A549 (cell line): ENCODE data around the gene LEKR1. TPM values are rescaled to one million over a fixed set of nuclear protein-coding genes. Genes with fewer than 3 reads are reported as not detected.
A peak's percentile ranks its signal among the peaks of the same experiment; 100 is the strongest.

Source experiments
- ATAC-seq, 2 experiments: fragments of 200-7000 bp in 1 of 2; fragments of >200 bp in 1 of 2; cut with Nextera tagmentation in 1 of 2; cut with Tn5 transposase in 1 of 2; 3 replicates each; pipeline versions ENCODE4 v1.8.0 to v1.9.1; 2018 to 2020; ENCODE audit warnings: mild to moderate bottlenecking in 1 of 2, moderate library complexity in 1 of 2
- CTCF ChIA-PET: fragments of 300-600 bp; sonication (Branson Sonifier 250); formaldehyde crosslinking; extraction: SDS; loops from one replicate; lab custom pipeline; 2021; ENCODE audit warnings: antibody characterized with exemption, inconsistent platforms; lab: Yijun Ruan, JAX
- POLR2A ChIA-PET: fragments of 350-600 bp; formaldehyde crosslinking; extraction: SDS; loops from one replicate; lab custom pipeline; 2021; ENCODE audit warnings: antibody characterized with exemption, inconsistent platforms; lab: Yijun Ruan, JAX
- DNase-seq, 2 experiments: peaks; one replicate each; pipeline versions ENCODE4 v3.0.0 to v3.0.0-alpha.2; 2011 to 2016; ENCODE audit warnings: low read depth in 1 of 2, low spot score in 1 of 2
- FAIRE-seq: peaks from 2 replicates; lab custom pipeline; 2011; peaks lifted over from hg19 to GRCh38; lab: Jason Lieb, UNC
- H3K27ac ChIP-seq, 2 experiments: fragments of >200 bp; sonication (Bioruptor Twin); formaldehyde crosslinking; 3 replicates each; pipeline ENCODE4 v1.5.1; 2016 to 2017
- H3K4me1 ChIP-seq: fragments of >200 bp; sonication (Bioruptor Twin); formaldehyde crosslinking; 3 replicates; pipeline ENCODE4 v1.6.1; 2016
- H3K4me2 ChIP-seq: fragments of >200 bp; sonication (Bioruptor Twin); formaldehyde crosslinking; 3 replicates; pipeline ENCODE4 v1.6.1; 2016
- H3K4me3 ChIP-seq: fragments of >200 bp; sonication (Bioruptor Twin); formaldehyde crosslinking; 3 replicates; pipeline ENCODE4 v1.5.1; 2016
- H3K9me3 ChIP-seq: fragments of >200 bp; sonication (Bioruptor Twin); formaldehyde crosslinking; 3 replicates; pipeline ENCODE4 v1.6.1; 2016
- CBX2 ChIP-seq: fragments of 200-600 bp; sonication (generic); IDR thresholded peaks from 2 replicates; pipeline ENCODE4 v1.6.1; 2016; ENCODE audit warnings: low read depth, mild to moderate bottlenecking, borderline replicate concordance
- CBX8 ChIP-seq: fragments of 200-600 bp; sonication (generic); IDR thresholded peaks from 2 replicates; pipeline ENCODE4 v1.6.1; 2016
- CEBPB ChIP-seq, 2 experiments: fragments of >200 bp in 1 of 2; sonication (Bioruptor Twin) in 1 of 2; formaldehyde crosslinking in 1 of 2; IDR thresholded peaks; 2 replicates each; pipeline ENCODE4 v1.6.1; 2012 to 2016
- CHD2 ChIP-seq: fragments of 150-350 bp; IDR thresholded peaks from 2 replicates; pipeline ENCODE4 v1.6.1; 2014; ENCODE audit warnings: low read length; ENCODE audit not compliant: partially characterized antibody
- CHD4 ChIP-seq: fragments of 200-600 bp; sonication (generic); IDR thresholded peaks from 2 replicates; pipeline ENCODE4 v1.6.1; 2016; ENCODE audit warnings: antibody characterized with exemption, mild to moderate bottlenecking, borderline replicate concordance
- EHF ChIP-seq: fragments of 250-450 bp; sonication (Bioruptor Pico); IDR thresholded peaks from 2 replicates; pipeline ENCODE4 v1.5.0; 2020; ENCODE audit warnings: mild to moderate bottlenecking
- EHMT2 ChIP-seq: fragments of 200-600 bp; sonication (generic); IDR thresholded peaks from 2 replicates; pipeline ENCODE4 v1.6.1; 2016; ENCODE audit warnings: antibody characterized with exemption, low read depth, mild to moderate bottlenecking, moderate library complexity
- EP300 ChIP-seq, 2 experiments: fragments of >200 bp; sonication (Bioruptor Twin); formaldehyde crosslinking; IDR thresholded peaks; 2 replicates in 1 of 2; 3 replicates in 1 of 2; pipeline ENCODE4 v1.6.1; 2016 to 2017
- ESRRA ChIP-seq: fragments of 150-350 bp; IDR thresholded peaks from 2 replicates; pipeline ENCODE4 v1.6.1; 2014; ENCODE audit warnings: mild to moderate bottlenecking, low read length, borderline replicate concordance
- FOSL2 ChIP-seq, 2 experiments: fragments of 450-650 bp in 1 of 2; fragments of >200 bp in 1 of 2; sonication (Bioruptor Twin) in 1 of 2; formaldehyde crosslinking; IDR thresholded peaks; 2 replicates each; pipeline versions ENCODE4 v1.5.0 to v1.6.1; 2016 to 2020; ENCODE audit warnings: mild to moderate bottlenecking in 1 of 2, moderate library complexity in 1 of 2
- FOXS1 ChIP-seq: fragments of 250-450 bp; sonication (Bioruptor Pico); IDR thresholded peaks from 2 replicates; pipeline ENCODE4 v1.5.0; 2020; ENCODE audit warnings: mild to moderate bottlenecking, moderate library complexity
- GATA3 ChIP-seq: IDR thresholded peaks from 2 replicates; pipeline ENCODE4 v1.6.1; 2012; ENCODE audit warnings: borderline replicate concordance
- HMGXB4 ChIP-seq: fragments of 250-450 bp; sonication (Bioruptor Pico); IDR thresholded peaks from 2 replicates; pipeline ENCODE4 v1.5.0; 2021; ENCODE audit warnings: mild to moderate bottlenecking, moderate library complexity, borderline replicate concordance
- HOXB5 ChIP-seq: fragments of 250-450 bp; sonication (Bioruptor Pico); IDR thresholded peaks from 2 replicates; pipeline ENCODE4 v1.5.0; 2020; ENCODE audit warnings: mild to moderate bottlenecking, moderate library complexity
- KDM5A ChIP-seq: fragments of 200-600 bp; sonication (generic); IDR thresholded peaks from 2 replicates; pipeline ENCODE4 v1.6.1; 2016; ENCODE audit warnings: antibody characterized with exemption, mild to moderate bottlenecking
- MAX ChIP-seq: IDR thresholded peaks from 2 replicates; pipeline ENCODE4 v1.6.1; 2012
- MAZ ChIP-seq: fragments of 150-350 bp; IDR thresholded peaks from 2 replicates; pipeline ENCODE4 v1.6.1; 2014; ENCODE audit warnings: antibody characterized with exemption, low read depth, low read length, borderline replicate concordance
- MYC ChIP-seq: IDR thresholded peaks from 2 replicates; pipeline ENCODE4 v1.6.1; 2012; ENCODE audit warnings: mild to moderate bottlenecking, inconsistent platforms, low read length, improper control_type of control experiment, borderline replicate concordance
- NPAS2 ChIP-seq: fragments of 250-450 bp; sonication (Bioruptor Pico); IDR thresholded peaks from 2 replicates; pipeline ENCODE4 v1.8.0; 2022; ENCODE audit warnings: mild to moderate bottlenecking, moderate library complexity, borderline replicate concordance
- NR3C1 ChIP-seq: fragments of >200 bp; sonication (Bioruptor Twin); formaldehyde crosslinking; IDR thresholded peaks from 3 replicates; pipeline ENCODE4 v1.6.1; 2017
- PHF8 ChIP-seq: fragments of 200-600 bp; sonication (generic); IDR thresholded peaks from 2 replicates; pipeline ENCODE4 v1.6.1; 2016; ENCODE audit warnings: low read depth, mild to moderate bottlenecking, antibody characterized with exemption, moderate library complexity, borderline replicate concordance
- RAD21 ChIP-seq, 2 experiments: fragments of >200 bp in 1 of 2; sonication (Bioruptor Twin) in 1 of 2; formaldehyde crosslinking in 1 of 2; IDR thresholded peaks in 1 of 2; conservative IDR thresholded peaks in 1 of 2; 2 replicates in 1 of 2; 3 replicates in 1 of 2; pipeline ENCODE4 v1.6.1; 2012 to 2018; ENCODE audit warnings: inconsistent platforms in 1 of 2
- RARB ChIP-seq: fragments of 250-450 bp; sonication (Bioruptor Pico); IDR thresholded peaks from 2 replicates; pipeline ENCODE4 v1.8.0; 2021; ENCODE audit warnings: mild to moderate bottlenecking, moderate library complexity
- RNF2 ChIP-seq: fragments of 200-600 bp; sonication (generic); IDR thresholded peaks from 2 replicates; pipeline ENCODE4 v1.6.1; 2016; ENCODE audit warnings: low read depth, mild to moderate bottlenecking, antibody characterized with exemption, moderate library complexity, borderline replicate concordance
- SMC3 ChIP-seq: fragments of >200 bp; sonication (Bioruptor Twin); formaldehyde crosslinking; IDR thresholded peaks from 3 replicates; pipeline ENCODE4 v1.6.1; 2018; ENCODE audit warnings: inconsistent platforms
- SREBF2 ChIP-seq: fragments of 450-650 bp; IDR thresholded peaks from 2 replicates; pipeline ENCODE4 v1.6.1; 2014; ENCODE audit warnings: mild to moderate bottlenecking, moderate library complexity
- TFCP2L1 ChIP-seq: fragments of 250-450 bp; sonication (Bioruptor Pico); IDR thresholded peaks from 2 replicates; pipeline ENCODE4 v1.5.0; 2021; ENCODE audit warnings: mild to moderate bottlenecking
- ZFP36 ChIP-seq: fragments of 450-650 bp; IDR thresholded peaks from 2 replicates; pipeline ENCODE4 v1.6.1; 2014; ENCODE audit warnings: borderline replicate concordance; ENCODE audit not compliant: partially characterized antibody
- WGBS: methylation state at CpG from one replicate; pipeline ENCODE4 v1.1.6; 2017; ENCODE audit errors: missing lambda C conversion rate; 5-methylcytosine and 5-hydroxymethylcytosine counted together
- polyA plus RNA-seq, 4 experiments: library from polyadenylated mRNA; depleted of rRNA in 3 of 4; stranded (reverse); fragments of >200 nt; fragmentation: RNase III in 1 of 4; extraction: RNeasy Plus Mini Kit Qiagen cat#74134 plus additional on column Dnase treatment in 1 of 4; gene quantifications; 2 replicates in 3 of 4; 3 replicates in 1 of 4; pipeline ENCODE4 v1.2.3, GENCODE V29; 2011 to 2017
- TF ChIP-seq, protein P1 (sequence below): fragments of 450-650 bp; IDR thresholded peaks from 2 replicates; pipeline ENCODE4 v1.6.1; 2014; ENCODE audit warnings: antibody characterized with exemption
- TF ChIP-seq, protein P2 (sequence below): fragments of >200 bp; sonication (Bioruptor Twin); formaldehyde crosslinking; IDR thresholded peaks from 3 replicates; pipeline ENCODE4 v1.5.1; 2016
- TF ChIP-seq, protein P3 (sequence below): fragments of >200 bp; sonication (Bioruptor Twin); formaldehyde crosslinking; IDR thresholded peaks from 3 replicates; pipeline ENCODE4 v1.6.1; 2016
- TF ChIP-seq, protein P4 (sequence below): IDR thresholded peaks from 2 replicates; pipeline ENCODE4 v1.6.1; 2012; ENCODE audit warnings: low read depth, borderline replicate concordance

The LEKR1 gene
- polyA plus RNA-seq, 2 of the 4 experiments (the other 2 are of a cell fraction): 1.3 to 1.4 TPM

- ChIA-PET CTCF (interaction anchor here (0.6 to 1.7 kb wide), 9 partner anchors 9 to 450 kb away, joined by 3 to 6 read pairs (median 3); no protein-coding TSS in a partner anchor), POLR2A (interaction anchor here (0.8 to 2.5 kb wide), 10 partner anchors 10 to 272 kb away, joined by 3 to 15 read pairs (median 4); partner anchors contain the start of gene TIPARP)
- Histone ChIP-seq H3K4me2 (peak overlapping the region; percentile 82), H3K27ac (peak overlapping the region; percentile 91 to 92), H3K4me3 (peak overlapping the region; percentile 62), H3K4me1 (peaks cover 65% of the 10 kb centered on the region), H3K9me3 (no peaks in the 10 kb centered on the region)
- 2% methylated on average over 31 of the region's 70 CpGs for WGBS
- DNase-seq (peak; percentile 49 to 91), ATAC-seq (peak; percentile 81 to 82), FAIRE-seq (no peak)
- TF ChIP-seq, protein P1, sequence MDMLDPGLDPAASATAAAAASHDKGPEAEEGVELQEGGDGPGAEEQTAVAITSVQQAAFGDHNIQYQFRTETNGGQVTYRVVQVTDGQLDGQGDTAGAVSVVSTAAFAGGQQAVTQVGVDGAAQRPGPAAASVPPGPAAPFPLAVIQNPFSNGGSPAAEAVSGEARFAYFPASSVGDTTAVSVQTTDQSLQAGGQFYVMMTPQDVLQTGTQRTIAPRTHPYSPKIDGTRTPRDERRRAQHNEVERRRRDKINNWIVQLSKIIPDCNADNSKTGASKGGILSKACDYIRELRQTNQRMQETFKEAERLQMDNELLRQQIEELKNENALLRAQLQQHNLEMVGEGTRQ: no peak
- no peak for TF ChIP-seq CBX8
- TF ChIP-seq ZFP36: no peak
- no peak for TF ChIP-seq RNF2
- peak; percentile 72 for TF ChIP-seq EHF (CRISPR knock-in tag)
- TF ChIP-seq CHD2: peak; percentile 66
- TF ChIP-seq GATA3: peak; percentile 55; the same call in 1 of the 2 replicates
- TF ChIP-seq CEBPB (IDR thresholded peaks at IDR 0.05): peak in 1 of 2 experiments; percentile 5; a peak in 1 of 4 replicates
- peak; percentile 67; the same call in 1 of the 2 replicates for TF ChIP-seq FOXS1 (CRISPR knock-in tag)
- no peak for TF ChIP-seq CBX2
- no peak for TF ChIP-seq CHD4
- no peak for TF ChIP-seq NR3C1
- peak; percentile 98 for TF ChIP-seq MAX
- TF ChIP-seq, protein P2, sequence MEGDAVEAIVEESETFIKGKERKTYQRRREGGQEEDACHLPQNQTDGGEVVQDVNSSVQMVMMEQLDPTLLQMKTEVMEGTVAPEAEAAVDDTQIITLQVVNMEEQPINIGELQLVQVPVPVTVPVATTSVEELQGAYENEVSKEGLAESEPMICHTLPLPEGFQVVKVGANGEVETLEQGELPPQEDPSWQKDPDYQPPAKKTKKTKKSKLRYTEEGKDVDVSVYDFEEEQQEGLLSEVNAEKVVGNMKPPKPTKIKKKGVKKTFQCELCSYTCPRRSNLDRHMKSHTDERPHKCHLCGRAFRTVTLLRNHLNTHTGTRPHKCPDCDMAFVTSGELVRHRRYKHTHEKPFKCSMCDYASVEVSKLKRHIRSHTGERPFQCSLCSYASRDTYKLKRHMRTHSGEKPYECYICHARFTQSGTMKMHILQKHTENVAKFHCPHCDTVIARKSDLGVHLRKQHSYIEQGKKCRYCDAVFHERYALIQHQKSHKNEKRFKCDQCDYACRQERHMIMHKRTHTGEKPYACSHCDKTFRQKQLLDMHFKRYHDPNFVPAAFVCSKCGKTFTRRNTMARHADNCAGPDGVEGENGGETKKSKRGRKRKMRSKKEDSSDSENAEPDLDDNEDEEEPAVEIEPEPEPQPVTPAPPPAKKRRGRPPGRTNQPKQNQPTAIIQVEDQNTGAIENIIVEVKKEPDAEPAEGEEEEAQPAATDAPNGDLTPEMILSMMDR: 0 out of 3 replicates have a peak, but pooled peaks have one; percentile 20
- TF ChIP-seq EHMT2: no peak
- peak; percentile 94 for TF ChIP-seq MYC
- TF ChIP-seq HOXB5: peak; percentile 76
- no peak; the same call in 1 of the 3 replicates for TF ChIP-seq SMC3
- TF ChIP-seq ESRRA: 0 out of 2 replicates have a peak, but pooled peaks have one; percentile 7
- TF ChIP-seq RAD21 (conservative IDR thresholded peaks at IDR 0.05 in 1 of 2, IDR thresholded peaks at IDR 0.05 in 1 of 2): peak; percentile 20 to 34; a peak in 3 of 5 replicates
- TF ChIP-seq PHF8: peak; percentile 65
- TF ChIP-seq, protein P3, sequence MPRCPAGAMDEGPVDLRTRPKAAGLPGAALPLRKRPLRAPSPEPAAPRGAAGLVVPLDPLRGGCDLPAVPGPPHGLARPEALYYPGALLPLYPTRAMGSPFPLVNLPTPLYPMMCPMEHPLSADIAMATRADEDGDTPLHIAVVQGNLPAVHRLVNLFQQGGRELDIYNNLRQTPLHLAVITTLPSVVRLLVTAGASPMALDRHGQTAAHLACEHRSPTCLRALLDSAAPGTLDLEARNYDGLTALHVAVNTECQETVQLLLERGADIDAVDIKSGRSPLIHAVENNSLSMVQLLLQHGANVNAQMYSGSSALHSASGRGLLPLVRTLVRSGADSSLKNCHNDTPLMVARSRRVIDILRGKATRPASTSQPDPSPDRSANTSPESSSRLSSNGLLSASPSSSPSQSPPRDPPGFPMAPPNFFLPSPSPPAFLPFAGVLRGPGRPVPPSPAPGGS: 0 out of 3 replicates have a peak, but pooled peaks have one; percentile 48
- no peak for TF ChIP-seq FOSL2 (IDR thresholded peaks at IDR 0.05)
- TF ChIP-seq FOSL2 (CRISPR knock-in tag; IDR thresholded peaks at IDR 0.05): peak; percentile 86
- TF ChIP-seq, protein P4, sequence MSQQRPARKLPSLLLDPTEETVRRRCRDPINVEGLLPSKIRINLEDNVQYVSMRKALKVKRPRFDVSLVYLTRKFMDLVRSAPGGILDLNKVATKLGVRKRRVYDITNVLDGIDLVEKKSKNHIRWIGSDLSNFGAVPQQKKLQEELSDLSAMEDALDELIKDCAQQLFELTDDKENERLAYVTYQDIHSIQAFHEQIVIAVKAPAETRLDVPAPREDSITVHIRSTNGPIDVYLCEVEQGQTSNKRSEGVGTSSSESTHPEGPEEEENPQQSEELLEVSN: peak; percentile 94
- TF ChIP-seq EP300 (IDR thresholded peaks at IDR 0.05): peak; percentile 45 to 88; a peak in 3 of 5 replicates
- peak; percentile 73 for TF ChIP-seq NPAS2 (CRISPR knock-in tag)
- no peak for TF ChIP-seq RARB
- peak; percentile 46; the same call in 1 of the 2 replicates for TF ChIP-seq TFCP2L1 (CRISPR knock-in tag)
- no peak for TF ChIP-seq HMGXB4
- TF ChIP-seq SREBF2: no peak
- 0 out of 2 replicates have a peak, but pooled peaks have one; percentile 13 for TF ChIP-seq MAZ
- TF ChIP-seq KDM5A: no peak
Measured at GRCh38 chr3:156816794-156817645, 9.1 kb upstream of the LEKR1 start.
